Neural cell (in vitro differentiated cells): ENCODE results near the gene ZNF862. TPM values are rescaled to one million over a fixed set of nuclear protein-coding genes. Genes with fewer than 3 reads are reported as not detected.

ENCODE experiments used
- H2AFZ ChIP-seq: fragments of 200-600, 300-800 bp; sonication (generic), shearing (Covaris generic); 2 replicates; pipeline ENCODE4 v1.6.0; 2014; ENCODE audit warnings: low read depth, mild to moderate bottlenecking, antibody characterized with exemption, low read length, moderate library complexity
- H3F3A ChIP-seq: fragments of 200-600 bp; shearing (Covaris generic); 2 replicates; pipeline ENCODE4 v1.6.1; 2016; ENCODE audit warnings: mild to moderate bottlenecking, moderate library complexity, mixed read lengths, antibody characterized with exemption, low read length; ENCODE audit not compliant: insufficient read depth, poor library complexity, severe bottlenecking
- H3K27ac ChIP-seq: fragments of 200-600, 300-800 bp; sonication (generic), shearing (Covaris generic); 2 replicates; pipeline ENCODE4 v1.5.1; 2014; ENCODE audit warnings: mild to moderate bottlenecking, low read length, moderate library complexity
- H3K27me3 ChIP-seq: fragments of 300-800, 200-600 bp; sonication (generic), shearing (Covaris generic); 2 replicates; pipeline ENCODE4 v1.6.0; 2014; ENCODE audit warnings: mild to moderate bottlenecking, low read depth, low read length, moderate library complexity; ENCODE audit not compliant: insufficient read depth
- H3K36me3 ChIP-seq: fragments of 300-800, 200-600 bp; sonication (generic), shearing (Covaris generic); 2 replicates; pipeline ENCODE4 v1.5.1; 2014; ENCODE audit warnings: mild to moderate bottlenecking, antibody characterized with exemption, low read length, moderate library complexity; ENCODE audit not compliant: insufficient read depth
- H3K4me2 ChIP-seq: fragments of 300-800, 200-600 bp; sonication (generic), shearing (Covaris generic); 2 replicates; pipeline ENCODE4 v1.6.0; 2014; ENCODE audit warnings: mild to moderate bottlenecking, low read length
- H3K4me3 ChIP-seq: fragments of 300-800, 200-600 bp; sonication (generic), shearing (Covaris generic); 2 replicates; pipeline ENCODE4 v1.5.1; 2014; ENCODE audit warnings: mild to moderate bottlenecking, low read length, moderate library complexity
- H3K79me2 ChIP-seq: fragments of 200-600 bp; shearing (Covaris generic); replicated peaks from 2 replicates; pipeline ENCODE4 v1.6.0; 2014; ENCODE audit warnings: mild to moderate bottlenecking, low read length, moderate library complexity; ENCODE audit not compliant: insufficient read depth
- H3K9ac ChIP-seq: fragments of 300-800, 200-600 bp; sonication (generic), shearing (Covaris generic); 2 replicates; pipeline ENCODE4 v1.6.1; 2016; ENCODE audit warnings: mild to moderate bottlenecking, low read length, mixed read lengths
- H3K9me2 ChIP-seq: fragments of 200-600 bp; shearing (Covaris generic); 2 replicates; pipeline ENCODE4 v1.6.1; 2016; ENCODE audit warnings: mild to moderate bottlenecking, low read length, mixed read lengths; ENCODE audit not compliant: insufficient read depth
- H3K9me3 ChIP-seq: fragments of 200-600, 300-800 bp; sonication (generic), shearing (Covaris generic); 2 replicates; pipeline ENCODE4 v1.6.1; 2016; ENCODE audit warnings: mild to moderate bottlenecking, mixed run types, low read length, moderate library complexity, mixed read lengths
- H4K20me1 ChIP-seq: fragments of 200-600 bp; shearing (Covaris generic); 2 replicates; pipeline ENCODE4 v1.6.1; 2016; ENCODE audit warnings: mild to moderate bottlenecking, mixed run types; ENCODE audit not compliant: insufficient read depth
- EZH2 ChIP-seq: fragments of 200-600, 300-800 bp; shearing (Covaris generic), sonication (generic); IDR thresholded peaks from 2 replicates; pipeline ENCODE4 v1.6.1; 2014; ENCODE audit warnings: antibody characterized with exemption, low read length, borderline replicate concordance, mild to moderate bottlenecking; ENCODE audit not compliant: insufficient read depth, poor library complexity, severe bottlenecking
- POLR2AphosphoS5 ChIP-seq: IDR thresholded peaks from 2 replicates; pipeline ENCODE4 v1.6.1; 2012
- RAD21 ChIP-seq: fragments of 450-650 bp; conservative IDR thresholded peaks from 2 replicates; pipeline ENCODE4 v1.6.1; 2014; ENCODE audit warnings: antibody characterized with exemption, mild to moderate bottlenecking, moderate library complexity
- SMC3 ChIP-seq: fragments of 450-650 bp; conservative IDR thresholded peaks from 2 replicates; pipeline ENCODE4 v1.6.1; 2014; ENCODE audit warnings: antibody characterized with exemption, mild to moderate bottlenecking, moderate library complexity; ENCODE audit not compliant: poor library complexity
- polyA plus RNA-seq: library from polyadenylated mRNA; depleted of rRNA; stranded (reverse); fragments of >200 nt; gene quantifications from 2 replicates; pipeline ENCODE4 v1.2.3, GENCODE V29; 2014
- TF ChIP-seq, protein P1 (sequence below): IDR thresholded peaks from 2 replicates; pipeline ENCODE4 v1.6.1; 2012; ENCODE audit warnings: borderline replicate concordance
- TF ChIP-seq, protein P2 (sequence below): fragments of 450-650 bp; IDR thresholded peaks from 2 replicates; pipeline ENCODE4 v1.5.1; 2014; ENCODE audit warnings: antibody characterized with exemption, mild to moderate bottlenecking, moderate library complexity; ENCODE audit not compliant: poor library complexity, severe bottlenecking

The ZNF862 gene
- polyA plus RNA-seq, 1 donor from 2014 or later: 19.0 TPM

DNA sequence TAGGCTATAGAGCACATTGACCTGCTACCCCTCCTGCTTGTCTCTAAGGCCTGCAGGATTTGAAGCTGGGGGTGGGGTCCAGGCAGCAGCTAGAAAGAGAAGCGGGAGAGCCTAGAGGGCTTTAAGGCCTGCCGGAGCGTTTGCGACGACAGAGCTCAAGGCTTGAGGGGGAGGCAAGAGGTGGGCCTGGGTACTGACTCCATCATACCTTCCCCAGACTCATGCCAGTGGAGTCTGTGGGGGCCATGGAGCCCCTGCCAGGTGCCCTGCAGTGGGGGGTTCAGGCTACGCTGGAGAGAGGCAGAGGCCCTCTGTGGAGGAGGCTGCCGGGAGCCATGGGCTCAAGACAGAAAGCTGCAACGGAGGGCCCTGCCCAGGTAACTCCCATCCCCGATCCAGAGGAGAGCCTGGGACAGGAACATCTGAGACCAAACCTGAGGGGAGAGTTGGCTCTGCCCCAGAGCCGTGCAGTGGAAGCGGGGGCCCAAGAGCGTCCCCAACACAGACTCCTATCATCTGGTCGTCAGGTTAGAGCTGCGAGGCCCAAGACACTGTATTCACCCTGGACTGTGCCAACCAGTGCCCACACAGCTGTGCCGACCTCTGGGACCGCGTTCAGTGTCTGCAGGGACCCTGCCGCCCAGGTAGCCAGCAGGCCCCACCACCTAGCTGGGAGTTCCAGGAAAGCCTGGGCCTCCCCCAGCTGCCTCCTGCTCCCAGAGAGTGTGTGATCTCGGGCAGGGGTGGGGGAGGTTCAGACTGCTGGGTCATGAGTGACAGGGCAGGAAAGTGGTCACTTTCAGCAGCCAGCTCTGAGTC is 13.2 kb upstream of the ZNF862 start:
- no peaks in the 10 kb centered on the region for H3F3A ChIP-seq
- H3K9ac ChIP-seq: no peak overlapping the region
- no peaks in the 10 kb centered on the region for H3K27me3 ChIP-seq
- no peaks in the 10 kb centered on the region for H3K79me2 ChIP-seq
- H2AFZ ChIP-seq: no peak overlapping the region
- H3K36me3 ChIP-seq: no peaks in the 10 kb centered on the region
- H3K9me2 ChIP-seq: no peaks in the 10 kb centered on the region
- no peaks in the 10 kb centered on the region for H3K9me3 ChIP-seq
- no peak overlapping the region for H3K4me3 ChIP-seq
- no peak overlapping the region for H3K27ac ChIP-seq
- H4K20me1 ChIP-seq: no peaks in the 10 kb centered on the region
- H3K4me2 ChIP-seq: no peak overlapping the region
- TF ChIP-seq POLR2AphosphoS5 (no peak), SMC3 (no peak), EZH2 (no peak)
- TF ChIP-seq, protein P1, sequence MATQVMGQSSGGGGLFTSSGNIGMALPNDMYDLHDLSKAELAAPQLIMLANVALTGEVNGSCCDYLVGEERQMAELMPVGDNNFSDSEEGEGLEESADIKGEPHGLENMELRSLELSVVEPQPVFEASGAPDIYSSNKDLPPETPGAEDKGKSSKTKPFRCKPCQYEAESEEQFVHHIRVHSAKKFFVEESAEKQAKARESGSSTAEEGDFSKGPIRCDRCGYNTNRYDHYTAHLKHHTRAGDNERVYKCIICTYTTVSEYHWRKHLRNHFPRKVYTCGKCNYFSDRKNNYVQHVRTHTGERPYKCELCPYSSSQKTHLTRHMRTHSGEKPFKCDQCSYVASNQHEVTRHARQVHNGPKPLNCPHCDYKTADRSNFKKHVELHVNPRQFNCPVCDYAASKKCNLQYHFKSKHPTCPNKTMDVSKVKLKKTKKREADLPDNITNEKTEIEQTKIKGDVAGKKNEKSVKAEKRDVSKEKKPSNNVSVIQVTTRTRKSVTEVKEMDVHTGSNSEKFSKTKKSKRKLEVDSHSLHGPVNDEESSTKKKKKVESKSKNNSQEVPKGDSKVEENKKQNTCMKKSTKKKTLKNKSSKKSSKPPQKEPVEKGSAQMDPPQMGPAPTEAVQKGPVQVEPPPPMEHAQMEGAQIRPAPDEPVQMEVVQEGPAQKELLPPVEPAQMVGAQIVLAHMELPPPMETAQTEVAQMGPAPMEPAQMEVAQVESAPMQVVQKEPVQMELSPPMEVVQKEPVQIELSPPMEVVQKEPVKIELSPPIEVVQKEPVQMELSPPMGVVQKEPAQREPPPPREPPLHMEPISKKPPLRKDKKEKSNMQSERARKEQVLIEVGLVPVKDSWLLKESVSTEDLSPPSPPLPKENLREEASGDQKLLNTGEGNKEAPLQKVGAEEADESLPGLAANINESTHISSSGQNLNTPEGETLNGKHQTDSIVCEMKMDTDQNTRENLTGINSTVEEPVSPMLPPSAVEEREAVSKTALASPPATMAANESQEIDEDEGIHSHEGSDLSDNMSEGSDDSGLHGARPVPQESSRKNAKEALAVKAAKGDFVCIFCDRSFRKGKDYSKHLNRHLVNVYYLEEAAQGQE: no peak
- TF ChIP-seq, protein P2, sequence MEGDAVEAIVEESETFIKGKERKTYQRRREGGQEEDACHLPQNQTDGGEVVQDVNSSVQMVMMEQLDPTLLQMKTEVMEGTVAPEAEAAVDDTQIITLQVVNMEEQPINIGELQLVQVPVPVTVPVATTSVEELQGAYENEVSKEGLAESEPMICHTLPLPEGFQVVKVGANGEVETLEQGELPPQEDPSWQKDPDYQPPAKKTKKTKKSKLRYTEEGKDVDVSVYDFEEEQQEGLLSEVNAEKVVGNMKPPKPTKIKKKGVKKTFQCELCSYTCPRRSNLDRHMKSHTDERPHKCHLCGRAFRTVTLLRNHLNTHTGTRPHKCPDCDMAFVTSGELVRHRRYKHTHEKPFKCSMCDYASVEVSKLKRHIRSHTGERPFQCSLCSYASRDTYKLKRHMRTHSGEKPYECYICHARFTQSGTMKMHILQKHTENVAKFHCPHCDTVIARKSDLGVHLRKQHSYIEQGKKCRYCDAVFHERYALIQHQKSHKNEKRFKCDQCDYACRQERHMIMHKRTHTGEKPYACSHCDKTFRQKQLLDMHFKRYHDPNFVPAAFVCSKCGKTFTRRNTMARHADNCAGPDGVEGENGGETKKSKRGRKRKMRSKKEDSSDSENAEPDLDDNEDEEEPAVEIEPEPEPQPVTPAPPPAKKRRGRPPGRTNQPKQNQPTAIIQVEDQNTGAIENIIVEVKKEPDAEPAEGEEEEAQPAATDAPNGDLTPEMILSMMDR: no peak

DNA sequence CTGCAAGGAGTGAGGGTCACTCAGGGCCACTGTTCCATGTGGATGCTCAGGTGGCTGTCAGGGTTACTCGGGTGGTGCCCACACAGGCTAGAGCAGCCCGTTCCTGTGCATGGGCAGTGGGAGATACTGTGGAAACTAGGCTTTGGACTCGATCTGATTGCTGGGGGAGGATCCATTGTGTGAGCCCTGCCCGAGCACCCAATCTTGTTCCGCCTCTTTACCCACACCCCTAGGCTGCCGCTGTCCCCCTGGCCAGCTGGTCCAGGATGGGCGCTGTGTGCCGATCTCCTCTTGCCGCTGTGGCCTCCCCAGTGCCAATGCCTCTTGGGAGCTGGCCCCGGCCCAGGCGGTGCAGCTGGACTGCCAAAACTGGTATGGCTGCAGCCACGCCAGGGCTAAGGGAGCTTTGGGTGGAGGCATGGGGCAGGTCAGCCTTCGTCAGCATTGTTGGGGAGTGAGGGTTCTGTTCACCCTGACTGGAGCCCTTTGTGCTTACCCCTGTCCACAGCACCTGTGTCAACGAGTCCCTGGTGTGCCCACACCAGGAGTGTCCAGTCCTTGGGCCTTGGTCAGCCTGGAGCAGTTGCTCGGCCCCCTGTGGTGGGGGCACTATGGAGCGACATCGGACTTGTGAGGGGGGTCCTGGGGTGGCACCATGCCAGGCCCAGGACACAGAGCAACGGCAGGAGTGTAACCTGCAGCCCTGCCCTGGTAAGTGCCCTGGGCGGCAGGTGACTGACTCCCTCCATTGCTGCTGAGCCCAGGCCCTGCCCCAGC is 12.4 kb upstream of the ZNF862 start:
- Histone ChIP-seq H2AFZ (no peak overlapping the region), H3K27ac (no peak overlapping the region), H3K27me3 (no peaks in the 10 kb centered on the region), H3K4me2 (no peak overlapping the region), H3F3A (no peaks in the 10 kb centered on the region), H3K79me2 (no peaks in the 10 kb centered on the region), H3K9ac (no peak overlapping the region), H3K9me2 (no peaks in the 10 kb centered on the region), H3K36me3 (no peaks in the 10 kb centered on the region), H3K9me3 (no peaks in the 10 kb centered on the region), H4K20me1 (no peaks in the 10 kb centered on the region), H3K4me3 (no peak overlapping the region)
- TF ChIP-seq POLR2AphosphoS5 (no peak), RAD21 (no peak)
